WERI-Rb-1 (cell line): ENCODE results near the gene ZFYVE28.

Source experiments
- DNase-seq: peaks from one replicate; pipeline ENCODE4 v3.0.0-alpha.2; 2020
- H3K27ac ChIP-seq: fragments of 250-450 bp; sonication (Bioruptor Pico); 2 replicates; pipeline ENCODE4 v1.5.1; 2020; ENCODE audit warnings: mild to moderate bottlenecking, moderate library complexity
- H3K27me3 ChIP-seq: fragments of 250-450 bp; sonication (Bioruptor Pico); 2 replicates; pipeline ENCODE4 v1.5.1; 2021; ENCODE audit warnings: mild to moderate bottlenecking, low read depth, moderate library complexity; ENCODE audit not compliant: insufficient read depth, severe bottlenecking
- H3K36me3 ChIP-seq: fragments of 250-450 bp; sonication (Bioruptor Pico); 2 replicates; pipeline ENCODE4 v1.5.1; 2020; ENCODE audit warnings: mild to moderate bottlenecking, moderate library complexity
- H3K4me3 ChIP-seq: 2 replicates; pipeline ENCODE4 v1.5.1; 2011; ENCODE audit warnings: low read depth, mild to moderate bottlenecking, control low read depth, low read length
- H3K9me3 ChIP-seq: fragments of 250-450 bp; sonication (Bioruptor Pico); 2 replicates; pipeline ENCODE4 v1.5.1; 2021; ENCODE audit warnings: mild to moderate bottlenecking, moderate library complexity; ENCODE audit not compliant: severe bottlenecking
- TF ChIP-seq, protein P1 (sequence below): IDR thresholded peaks from 2 replicates; pipeline ENCODE4 v1.5.1; 2011; ENCODE audit warnings: low read depth, mild to moderate bottlenecking, control low read depth, inconsistent platforms, low read length

Gene ZFYVE28

DNA sequence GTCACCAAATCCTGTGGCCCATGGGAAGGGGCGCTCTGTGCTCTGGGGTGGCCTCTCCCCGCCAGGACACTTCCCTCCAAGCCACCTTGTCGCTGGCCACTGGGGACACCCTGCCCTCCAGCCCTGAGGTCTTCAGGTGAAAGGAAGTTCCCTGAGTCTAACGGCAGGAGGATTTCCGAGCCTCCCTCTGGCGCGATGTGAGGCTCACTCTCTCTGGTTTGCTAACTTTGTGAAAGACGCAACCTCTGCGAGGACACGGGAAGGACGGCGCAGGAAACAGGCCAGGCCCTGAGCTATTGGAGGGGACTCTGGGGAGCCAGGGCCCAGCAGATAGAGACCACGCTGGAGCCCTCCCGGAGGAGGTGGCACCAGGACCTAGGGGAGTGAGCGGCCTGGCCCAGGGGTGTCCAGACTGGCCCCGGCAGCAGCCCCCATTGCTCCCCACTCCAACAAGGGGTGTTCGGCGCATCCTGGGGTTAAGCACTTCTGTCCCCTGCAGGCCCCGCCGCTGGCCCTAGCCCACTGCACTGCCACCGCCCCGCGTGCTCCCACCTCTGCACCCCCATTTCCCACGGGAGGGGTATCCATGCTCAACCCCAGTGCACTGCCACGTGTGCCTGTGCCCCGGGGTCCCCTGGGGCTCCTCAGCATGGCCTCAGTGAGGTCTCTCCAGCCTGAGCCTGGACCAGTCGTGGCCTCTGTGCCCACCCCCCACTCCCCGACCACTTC, 84.4 kb downstream of the ZFYVE28 start:
- Histone ChIP-seq H3K27ac (no peak overlapping the region), H3K27me3 (no peaks in the 10 kb centered on the region), H3K4me3 (no peak overlapping the region), H3K36me3 (no peaks in the 10 kb centered on the region), H3K9me3 (no peaks in the 10 kb centered on the region)
- no peak for DNase-seq
- TF ChIP-seq, protein P1, sequence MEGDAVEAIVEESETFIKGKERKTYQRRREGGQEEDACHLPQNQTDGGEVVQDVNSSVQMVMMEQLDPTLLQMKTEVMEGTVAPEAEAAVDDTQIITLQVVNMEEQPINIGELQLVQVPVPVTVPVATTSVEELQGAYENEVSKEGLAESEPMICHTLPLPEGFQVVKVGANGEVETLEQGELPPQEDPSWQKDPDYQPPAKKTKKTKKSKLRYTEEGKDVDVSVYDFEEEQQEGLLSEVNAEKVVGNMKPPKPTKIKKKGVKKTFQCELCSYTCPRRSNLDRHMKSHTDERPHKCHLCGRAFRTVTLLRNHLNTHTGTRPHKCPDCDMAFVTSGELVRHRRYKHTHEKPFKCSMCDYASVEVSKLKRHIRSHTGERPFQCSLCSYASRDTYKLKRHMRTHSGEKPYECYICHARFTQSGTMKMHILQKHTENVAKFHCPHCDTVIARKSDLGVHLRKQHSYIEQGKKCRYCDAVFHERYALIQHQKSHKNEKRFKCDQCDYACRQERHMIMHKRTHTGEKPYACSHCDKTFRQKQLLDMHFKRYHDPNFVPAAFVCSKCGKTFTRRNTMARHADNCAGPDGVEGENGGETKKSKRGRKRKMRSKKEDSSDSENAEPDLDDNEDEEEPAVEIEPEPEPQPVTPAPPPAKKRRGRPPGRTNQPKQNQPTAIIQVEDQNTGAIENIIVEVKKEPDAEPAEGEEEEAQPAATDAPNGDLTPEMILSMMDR, result no peak

DNA sequence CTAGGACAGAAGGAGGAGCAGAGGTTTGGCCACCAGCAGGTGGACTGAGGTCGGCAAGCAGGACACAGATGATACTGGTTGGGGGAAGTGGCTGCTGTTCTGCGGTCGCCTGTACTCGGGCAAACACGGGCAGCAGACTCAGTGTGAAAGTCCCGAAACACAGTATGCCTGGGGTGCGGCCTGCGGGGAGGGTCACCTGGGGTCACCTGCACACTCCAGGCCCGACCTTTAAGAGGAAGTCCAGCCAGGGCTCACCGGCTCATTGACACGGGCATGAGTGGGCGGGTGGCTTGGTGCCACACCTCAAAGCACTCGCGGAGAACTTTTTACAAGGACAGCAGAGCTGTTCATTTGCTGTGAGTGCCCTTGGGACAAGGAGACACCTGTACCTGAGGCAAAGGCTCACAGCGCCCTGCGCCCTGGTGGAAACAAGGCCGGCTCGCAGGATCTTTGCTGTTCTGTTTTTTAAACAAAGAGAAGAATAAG, 85.0 kb downstream of the ZFYVE28 start:
- TF ChIP-seq, protein P1, result peak; percentile 24; the same call in 1 of the 2 replicates
- DNase-seq, result peak; percentile 48
- Histone ChIP-seq H3K36me3 (no peaks in the 10 kb centered on the region), H3K27ac (no peak overlapping the region), H3K4me3 (no peak overlapping the region), H3K27me3 (no peaks in the 10 kb centered on the region), H3K9me3 (no peaks in the 10 kb centered on the region)

DNA sequence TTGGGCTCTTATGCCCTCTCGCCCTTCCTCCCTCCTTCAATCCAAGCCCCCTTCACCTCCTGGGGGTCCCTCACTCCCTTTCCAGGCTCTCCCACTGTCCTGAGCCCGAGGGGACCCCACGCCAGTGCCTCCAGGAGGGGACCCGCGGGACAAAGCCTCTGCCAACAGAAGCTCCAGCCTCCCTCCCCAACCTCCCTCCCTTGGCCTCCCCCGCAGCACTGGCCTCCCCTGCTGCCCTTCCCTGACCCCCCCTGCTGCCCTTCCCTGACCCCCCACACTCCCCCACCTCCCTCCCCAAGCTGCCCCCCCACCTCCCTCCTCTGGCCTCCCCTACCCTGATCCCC, 85.5 kb downstream of the ZFYVE28 start:
- Histone ChIP-seq H3K4me3 (no peak overlapping the region), H3K27me3 (no peaks in the 10 kb centered on the region), H3K36me3 (no peaks in the 10 kb centered on the region), H3K9me3 (peaks cover 4% of the 10 kb centered on the region), H3K27ac (no peak overlapping the region)
- TF ChIP-seq, protein P1, result no peak
- no peak for DNase-seq

DNA sequence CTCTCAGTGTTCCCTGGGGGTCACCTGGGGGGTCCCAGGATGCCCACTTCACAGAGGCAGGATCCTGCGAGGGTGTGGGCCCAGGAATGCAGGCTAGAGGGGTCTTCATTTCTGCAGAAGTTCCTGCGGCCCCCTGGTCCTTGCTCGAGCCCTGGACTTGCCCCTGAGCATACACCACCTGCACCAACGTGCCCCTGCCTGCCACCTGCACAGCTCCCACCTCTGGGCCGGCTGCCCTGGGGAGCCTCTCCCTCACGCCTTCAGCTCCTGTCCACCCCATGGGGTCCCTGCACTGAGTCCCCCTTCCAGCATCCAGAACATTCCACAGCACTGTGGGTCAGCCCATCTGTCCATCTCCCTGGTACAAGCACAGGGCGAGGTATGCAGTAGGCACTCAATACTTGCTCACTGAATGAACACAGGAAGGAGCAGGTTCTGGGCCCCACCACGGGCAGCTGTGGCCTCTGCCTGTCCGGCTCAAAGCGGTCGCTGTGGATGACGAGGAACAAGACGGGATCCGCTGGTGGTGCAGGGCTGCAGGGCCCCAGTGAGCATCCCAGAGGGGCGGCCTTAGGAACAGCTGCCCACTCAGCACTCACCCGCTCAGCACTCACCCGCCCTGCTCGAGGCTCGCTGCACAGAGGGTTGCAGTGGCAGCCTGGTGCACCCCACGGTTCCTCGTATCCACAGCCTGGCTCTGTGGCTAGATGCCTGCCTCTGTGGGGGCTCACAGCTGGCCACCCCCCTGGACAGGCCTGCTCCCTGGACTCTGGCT, 86.1 kb downstream of the ZFYVE28 start:
- Histone ChIP-seq H3K9me3 (peaks cover 9% of the 10 kb centered on the region), H3K36me3 (no peaks in the 10 kb centered on the region), H3K27me3 (no peaks in the 10 kb centered on the region), H3K27ac (no peak overlapping the region), H3K4me3 (no peak overlapping the region)
- no peak for DNase-seq
- TF ChIP-seq, protein P1, result no peak

DNA sequence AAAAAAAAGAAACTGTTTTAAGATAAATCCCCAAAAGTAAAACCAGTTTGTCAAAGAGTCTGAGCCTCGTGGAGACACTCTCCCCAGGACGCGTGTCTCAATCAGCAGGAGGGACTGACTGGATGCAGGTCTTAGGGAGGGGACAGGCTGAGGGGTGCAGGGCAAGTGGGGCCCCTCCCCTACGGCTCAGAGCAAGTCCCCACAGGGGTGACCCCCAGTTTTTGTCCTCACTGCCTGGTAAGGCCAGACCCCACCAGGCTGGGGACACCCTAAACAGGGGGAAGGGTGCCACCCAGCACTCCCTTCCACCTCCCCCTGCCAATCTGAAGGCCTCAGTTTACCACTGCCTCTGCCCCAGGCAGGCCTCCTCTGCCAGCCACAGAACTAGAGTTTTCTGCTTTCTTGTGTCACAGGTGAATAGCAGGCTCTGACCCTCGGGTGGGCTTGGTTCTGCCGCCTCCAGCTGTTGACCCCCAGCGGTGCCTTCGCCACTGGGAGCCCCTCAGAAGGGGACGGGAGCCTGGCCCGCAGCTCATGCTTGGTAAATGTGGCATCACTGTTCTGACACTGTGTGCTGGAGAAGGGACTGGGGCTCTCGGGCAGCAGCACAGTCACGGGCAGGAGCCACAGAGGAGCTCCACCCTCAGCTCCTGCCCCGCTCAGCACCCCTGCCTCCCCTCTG, 86.8 kb downstream of the ZFYVE28 start:
- DNase-seq, result no peak
- Histone ChIP-seq H3K27me3 (no peaks in the 10 kb centered on the region), H3K4me3 (no peak overlapping the region), H3K27ac (no peak overlapping the region), H3K36me3 (no peaks in the 10 kb centered on the region), H3K9me3 (peaks cover 9% of the 10 kb centered on the region)
- TF ChIP-seq, protein P1, result no peak
